Measurements from ENCODE around the gene RXRA. TPM values are rescaled to one million over a fixed set of nuclear protein-coding genes. Genes with fewer than 3 reads are reported as not detected.

Gene RXRA
- total and polyA plus RNA-seq, 2 of the 13 experiments (the other 11 are each of a cell fraction or from before 2014, with no cell fraction given), result 18.9 to 29.2 TPM

GRCh38 chr9:134472256-134472655, 146.0 kb downstream of the RXRA start:
- Histone ChIP-seq H3K79me2 (ENCODE audit: insufficient read depth, low read length) (no peaks in the 10 kb centered on the region), H3K4me2 (ENCODE audit: low read depth, low read length) (no peak overlapping the region), H4K20me1 (ENCODE audit: insufficient read depth, low read length) (no peaks in the 10 kb centered on the region), H3K27me3 (ENCODE audit: control insufficient read depth in 1 of 2, insufficient read depth in 2 of 2, low read length in 2 of 2) (peaks cover 8 to 32% of the 10 kb centered on the region in 2 experiments; a peak in 3 of 5 replicates), H2AFZ (ENCODE audit: low read length) (no peak overlapping the region), H3K4me1 (ENCODE audit: insufficient read depth, low read length) (no peaks in the 10 kb centered on the region), H3K9ac (ENCODE audit: insufficient read depth, low read depth, low read length) (no peak overlapping the region), H3K36me3 (replicated peaks in 1 of 2; ENCODE audit: control insufficient read depth in 1 of 2, insufficient read depth in 2 of 2, low read length in 2 of 2) (no peaks in the 10 kb centered on the region), H3K9me3 (ENCODE audit: low read length) (no peaks in the 10 kb centered on the region), H3K4me3 (replicated peaks in 1 of 3; ENCODE audit: insufficient read depth in 1 of 3, low read depth in 2 of 3, low read length in 3 of 3) (no peak overlapping the region), H3K27ac (ENCODE audit: extremely low read length, insufficient read depth, low read length) (no peak overlapping the region)
- intact Hi-C loops (cut with micrococcal nuclease; ENCODE audit: unreplicated experiment), result no loop called here
- BruUV-seq (replicated peaks), result no TSS peak
- DNase-seq (ENCODE audit: low spot score) (no peak), ATAC-seq (no peak), FAIRE-seq (no peak)
- ChIA-PET CTCF (ENCODE audit: low intra/inter-chr PET ratio, low total read pairs) (no interaction called here), POLR2A (no interaction called here)
- WGBS (ENCODE audit: low lambda C conversion rate), result no CpG with 5 or more reads among the region's 6 CpGs
- in situ Hi-C loops (cut with HindIII; ENCODE audit: extremely low pct_ligation_motif_present, low pct_unique_long_range_greater_than_20kb), result no loop called here
- TF ChIP-seq PBX3 (CRISPR knock-in tag; IDR thresholded peaks at IDR 0.05; ENCODE audit: borderline replicate concordance) (no peak), RNF219 (CRISPR knock-in tag; IDR thresholded peaks at IDR 0.05) (no peak), ZMYM4 (CRISPR knock-in tag; IDR thresholded peaks at IDR 0.05) (no peak), MAZ (IDR thresholded peaks at IDR 0.05; ENCODE audit: borderline replicate concordance, low read depth, low read length) (no peak), MAZ (CRISPR knock-in tag; IDR thresholded peaks at IDR 0.05; ENCODE audit: low read depth) (no peak), PBX2 (CRISPR knock-in tag; IDR thresholded peaks at IDR 0.05) (no peak), ZNF687 (CRISPR knock-in tag; IDR thresholded peaks at IDR 0.05) (no peak), AHDC1 (CRISPR knock-in tag; IDR thresholded peaks at IDR 0.05; ENCODE audit: borderline replicate concordance) (no peak)
